SJSA1 (cell line): ENCODE results near the gene COMMD3. TPM values are rescaled to one million over a fixed set of nuclear protein-coding genes. Genes with fewer than 3 reads are reported as not detected.
"Not testable (repeated sequence)": the region's sequence is repeated elsewhere in the genome, so short reads cannot be mapped to it uniquely, and the experiment has no call there.

ENCODE experiments used
- DNase-seq, 2 experiments: peaks; one replicate each; pipeline ENCODE4 v3.0.0-alpha.2; 2015 to 2020; ENCODE audit warnings: low spot score in 2 of 2, low read depth in 1 of 2
- H3K27ac ChIP-seq: fragments of 250-450 bp; sonication (Bioruptor Pico); 2 replicates; pipeline ENCODE4 v1.5.1; 2020; ENCODE audit warnings: mild to moderate bottlenecking, moderate library complexity
- H3K27me3 ChIP-seq: fragments of 250-450 bp; sonication (Bioruptor Pico); replicated peaks from 2 replicates; pipeline ENCODE4 v1.5.1; 2020; ENCODE audit warnings: mild to moderate bottlenecking, moderate library complexity
- H3K36me3 ChIP-seq: fragments of 250-450 bp; sonication (Bioruptor Pico); 2 replicates; pipeline ENCODE4 v1.5.1; 2020; ENCODE audit warnings: mild to moderate bottlenecking
- H3K4me1 ChIP-seq: fragments of 250-450 bp; sonication (Bioruptor Pico); replicated peaks from 2 replicates; pipeline ENCODE4 v1.6.1; 2021; ENCODE audit warnings: mild to moderate bottlenecking
- H3K4me3 ChIP-seq: fragments of 250-450 bp; sonication (Bioruptor Pico); 2 replicates; pipeline ENCODE4 v1.5.1; 2020; ENCODE audit warnings: mild to moderate bottlenecking
- H3K9me3 ChIP-seq: fragments of 250-450 bp; sonication (Bioruptor Pico); replicated peaks from 2 replicates; pipeline ENCODE4 v1.5.1; 2020; ENCODE audit warnings: mild to moderate bottlenecking
- total RNA-seq: library from RNA; depleted of rRNA; stranded (reverse); fragments of >200 nt; shearing (Covaris generic); gene quantifications from 2 replicates; pipeline ENCODE4 v1.2.3, GENCODE V29; 2014

Gene COMMD3
- total RNA-seq, 1 experiment from 2014 or later: 37.5 TPM

- not testable (repeated sequence) for H3K27me3 ChIP-seq, H3K4me3 ChIP-seq, H3K27ac ChIP-seq, DNase-seq, H3K4me1 ChIP-seq, H3K36me3 ChIP-seq, H3K9me3 ChIP-seq
Measured at GRCh38 chr10:22310012-22310411, 6.2 kb upstream of the COMMD3 start.

- H3K27ac ChIP-seq: no peak overlapping the region
- H3K4me3 ChIP-seq: no peak overlapping the region
- peaks cover 3% of the 10 kb centered on the region; the same call in 1 of the 2 replicates for H3K4me1 ChIP-seq
- no peaks in the 10 kb centered on the region for H3K9me3 ChIP-seq
- no peaks in the 10 kb centered on the region for H3K36me3 ChIP-seq
- H3K27me3 ChIP-seq: no peaks in the 10 kb centered on the region; the same call in 1 of the 2 replicates
- no peak for DNase-seq
Measured at GRCh38 chr10:22310928-22311327, 5.3 kb upstream of the COMMD3 start.

- no peak for DNase-seq
- no peaks in the 10 kb centered on the region; the same call in 1 of the 2 replicates for H3K27me3 ChIP-seq
- H3K27ac ChIP-seq: no peak overlapping the region
- H3K4me1 ChIP-seq: peaks cover 6% of the 10 kb centered on the region
- H3K36me3 ChIP-seq: no peaks in the 10 kb centered on the region
- H3K4me3 ChIP-seq: no peak overlapping the region
- H3K9me3 ChIP-seq: no peaks in the 10 kb centered on the region
Measured at GRCh38 chr10:22314852-22315251, 1.3 kb upstream of the COMMD3 start.

GRCh38 chr10:22315455-22316285 lies 518 bp upstream of the COMMD3 start:
- Histone ChIP-seq H3K4me3 (peak overlapping the region; percentile 74), H3K4me1 (peaks cover 9% of the 10 kb centered on the region), H3K36me3 (no peaks in the 10 kb centered on the region), H3K27me3 (no peaks in the 10 kb centered on the region; the same call in 1 of the 2 replicates), H3K27ac (peak overlapping the region; percentile 44; the same call in 1 of the 2 replicates), H3K9me3 (no peaks in the 10 kb centered on the region)
- DNase-seq: peak in 1 of 2 experiments; percentile 54

- peaks cover 4% of the 10 kb centered on the region for H3K27me3 ChIP-seq
- no peak for DNase-seq
- peak overlapping the region; percentile 74 for H3K4me3 ChIP-seq
- H3K9me3 ChIP-seq: no peaks in the 10 kb centered on the region
- peak overlapping the region; percentile 41; the same call in 1 of the 2 replicates for H3K27ac ChIP-seq
- peaks cover 9% of the 10 kb centered on the region for H3K4me1 ChIP-seq
- H3K36me3 ChIP-seq: peaks cover 3% of the 10 kb centered on the region; the same call in 1 of the 2 replicates
Measured at GRCh38 chr10:22317076-22317370, 835 bp downstream of the COMMD3 start.

- Histone ChIP-seq H3K27ac (no peak overlapping the region), H3K4me3 (no peak overlapping the region), H3K9me3 (no peaks in the 10 kb centered on the region), H3K4me1 (peaks cover 17% of the 10 kb centered on the region), H3K36me3 (peaks cover 3% of the 10 kb centered on the region; the same call in 1 of the 2 replicates), H3K27me3 (peaks cover 14% of the 10 kb centered on the region)
- DNase-seq: no peak
Measured at GRCh38 chr10:22317771-22318565, 1.8 kb downstream of the COMMD3 start.

GRCh38 chr10:22318772-22319171 lies 2.6 kb downstream of the COMMD3 start:
- peaks cover 17% of the 10 kb centered on the region for H3K4me1 ChIP-seq
- H3K27me3 ChIP-seq: peaks cover 22% of the 10 kb centered on the region
- H3K9me3 ChIP-seq: no peaks in the 10 kb centered on the region
- peaks cover 3% of the 10 kb centered on the region; the same call in 1 of the 2 replicates for H3K36me3 ChIP-seq
- DNase-seq: no peak
- no peak overlapping the region for H3K4me3 ChIP-seq
- H3K27ac ChIP-seq: no peak overlapping the region

- H3K9me3 ChIP-seq: no peaks in the 10 kb centered on the region
- peaks cover 17% of the 10 kb centered on the region for H3K4me1 ChIP-seq
- H3K27ac ChIP-seq: no peak overlapping the region
- peaks cover 3% of the 10 kb centered on the region; the same call in 1 of the 2 replicates for H3K36me3 ChIP-seq
- no peak overlapping the region for H3K4me3 ChIP-seq
- no peak for DNase-seq
- peaks cover 30% of the 10 kb centered on the region for H3K27me3 ChIP-seq
Measured at GRCh38 chr10:22319547-22319979, 3.4 kb downstream of the COMMD3 start.

GRCh38 chr10:22319980-22320558 lies 3.9 kb downstream of the COMMD3 start:
- no peaks in the 10 kb centered on the region for H3K9me3 ChIP-seq
- no peak for DNase-seq
- peaks cover 21% of the 10 kb centered on the region for H3K4me1 ChIP-seq
- H3K27me3 ChIP-seq: peaks cover 35% of the 10 kb centered on the region
- H3K4me3 ChIP-seq: peak overlapping the region; percentile 93
- H3K27ac ChIP-seq: no peak overlapping the region
- peaks cover 3% of the 10 kb centered on the region; the same call in 1 of the 2 replicates for H3K36me3 ChIP-seq

GRCh38 chr10:22320591-22321155 lies 4.5 kb downstream of the COMMD3 start, which contains the start of gene BMI1:
TSS of gene BMI1 (plus strand) at chr10:22321099. CDS start at chr10:22326450, 5,351 bp downstream.
- peaks cover 19% of the 10 kb centered on the region for H3K4me1 ChIP-seq
- H3K27ac ChIP-seq: no peak within 1 kb of the TSS; the same call in 1 of the 2 replicates
- peak in 1 of 2 experiments; percentile 73 for DNase-seq
- H3K4me3 ChIP-seq: peak within 1 kb of the TSS; percentile 93
- H3K36me3 ChIP-seq: peaks cover 3% of the 10 kb centered on the region; the same call in 1 of the 2 replicates
- H3K27me3 ChIP-seq: peaks cover 36% of the 10 kb centered on the region
- H3K9me3 ChIP-seq: no peaks in the 10 kb centered on the region

GRCh38 chr10:22321156-22321923 lies 5.2 kb downstream of the COMMD3 start:
- no peaks in the 10 kb centered on the region for H3K9me3 ChIP-seq
- peaks cover 23% of the 10 kb centered on the region for H3K4me1 ChIP-seq
- H3K36me3 ChIP-seq: peaks cover 4% of the 10 kb centered on the region
- no peak overlapping the region; the same call in 1 of the 2 replicates for H3K27ac ChIP-seq
- peak; percentile 65 to 81 for DNase-seq
- peak overlapping the region; percentile 93 for H3K4me3 ChIP-seq
- H3K27me3 ChIP-seq: peaks cover 36% of the 10 kb centered on the region

GRCh38 chr10:22321924-22322640 lies 5.9 kb downstream of the COMMD3 start:
- Histone ChIP-seq H3K36me3 (peaks cover 11% of the 10 kb centered on the region), H3K4me3 (peak overlapping the region; percentile 45), H3K4me1 (peaks cover 27% of the 10 kb centered on the region), H3K27ac (no peak overlapping the region), H3K9me3 (no peaks in the 10 kb centered on the region), H3K27me3 (peaks cover 36% of the 10 kb centered on the region)
- DNase-seq: peak in 1 of 2 experiments; percentile 53
